HG03457 (cell line): Measurements from ENCODE around the gene OR13J1.

Source experiments
- ATAC-seq: cut with Tn5 transposase; IDR thresholded peaks from one replicate; pipeline ENCODE4 v1.9.1; 2021; ENCODE audit warnings: moderate number of reproducible peaks; ENCODE audit not compliant: unreplicated experiment

OR13J1 gene

GRCh38 chr9:35835216-35835632 is 35.0 kb downstream of the OR13J1 start:
- ATAC-seq, result no peak

- ATAC-seq, result no peak
Measured at GRCh38 chr9:35834260-35835215, 35.7 kb downstream of the OR13J1 start.

- ATAC-seq, result no peak
Measured at GRCh38 chr9:35832814-35833213, 37.4 kb downstream of the OR13J1 start.

- ATAC-seq, result no peak
Measured at GRCh38 chr9:35831040-35831439, 39.2 kb downstream of the OR13J1 start.

- ATAC-seq, result no peak
Measured at GRCh38 chr9:35829764-35830096, 40.5 kb downstream of the OR13J1 start.

- peak; percentile 53 for ATAC-seq
Measured at GRCh38 chr9:35829084-35829763, 41.0 kb downstream of the OR13J1 start, which contains the start of gene TMEM8B. TSS of gene TMEM8B (plus strand) at chr9:35829228. CDS start at chr9:35829448, 220 bp downstream.

- no peak for ATAC-seq
Measured at GRCh38 chr9:35828716-35829083, 41.5 kb downstream of the OR13J1 start, which contains the start of gene FAM221B. TSS of gene FAM221B (minus strand) at chr9:35828732. CDS start at chr9:35826161, 2,571 bp downstream.

- ATAC-seq, result no peak
Measured at GRCh38 chr9:35827486-35827885, 42.7 kb downstream of the OR13J1 start.

- ATAC-seq, result no peak
Measured at GRCh38 chr9:35826071-35826701, 44.0 kb downstream of the OR13J1 start.

GRCh38 chr9:35822926-35823325 is 47.3 kb downstream of the OR13J1 start:
- ATAC-seq, result no peak

GRCh38 chr9:35820076-35820475 is 50.1 kb downstream of the OR13J1 start:
- ATAC-seq, result no peak
